GM23338 (cell line): ENCODE measurements around the gene PRTN3.

Experiments
- CREB1 ChIP-seq: fragments of 250-450 bp; sonication (Bioruptor Pico); IDR thresholded peaks from 2 replicates; pipeline ENCODE4 v1.5.0; 2020; ENCODE audit warnings: low read depth, mild to moderate bottlenecking, moderate library complexity
- CTCF ChIP-seq, 2 experiments: fragments of 200-600 bp in 1 of 2; sonication (generic) in 1 of 2; conservative IDR thresholded peaks; 2 replicates each; pipeline versions ENCODE4 v1.5.1 to v1.6.1; 2016 to 2017; ENCODE audit warnings: antibody characterized with exemption in 2 of 2, low read depth in 2 of 2, mild to moderate bottlenecking in 2 of 2, moderate library complexity in 1 of 2
- ETS1 ChIP-seq: IDR thresholded peaks from 2 replicates; pipeline ENCODE4 v1.6.1; 2016; ENCODE audit warnings: antibody characterized with exemption
- EZH2 ChIP-seq: fragments of 200-600 bp; sonication (generic); IDR thresholded peaks from one replicate; pipeline ENCODE4 v1.8.0; 2017; ENCODE audit warnings: antibody characterized with exemption, mild to moderate bottlenecking, low read depth; ENCODE audit not compliant: unreplicated experiment
- EZH2phosphoT487 ChIP-seq: fragments of 200-600 bp; sonication (generic); IDR thresholded peaks from one replicate; pipeline ENCODE4 v1.8.1; 2018; ENCODE audit warnings: antibody characterized with exemption; ENCODE audit not compliant: unreplicated experiment
- POLR2AphosphoS5 ChIP-seq: IDR thresholded peaks from 2 replicates; pipeline ENCODE4 v1.6.1; 2016; ENCODE audit warnings: antibody characterized with exemption, low read depth
- REST ChIP-seq: IDR thresholded peaks from one replicate; pipeline ENCODE4 v1.6.1; 2018; ENCODE audit warnings: antibody characterized with exemption; ENCODE audit not compliant: unreplicated experiment
- ZNF331 ChIP-seq: fragments of 250-450 bp; sonication (Bioruptor Pico); IDR thresholded peaks from 2 replicates; pipeline ENCODE4 v1.5.0; 2020; ENCODE audit warnings: low read depth, mild to moderate bottlenecking, moderate library complexity

- TF ChIP-seq CTCF (conservative IDR thresholded peaks at IDR 0.05; ENCODE audit: low read depth in 2 of 2) (0 out of 4 replicates have a peak, but pooled peaks of 1 of the 2 experiments have one; percentile 21), EZH2 (no peak), ETS1 (no peak), EZH2phosphoT487 (no peak), ZNF331 (CRISPR knock-in tag) (no peak), POLR2AphosphoS5 (no peak), REST (no peak), CREB1 (no peak)
Measured at GRCh38 chr19:897442-898039, 56.7 kb downstream of the PRTN3 start.
